ENCODE data around the gene LATS2.

DNA sequence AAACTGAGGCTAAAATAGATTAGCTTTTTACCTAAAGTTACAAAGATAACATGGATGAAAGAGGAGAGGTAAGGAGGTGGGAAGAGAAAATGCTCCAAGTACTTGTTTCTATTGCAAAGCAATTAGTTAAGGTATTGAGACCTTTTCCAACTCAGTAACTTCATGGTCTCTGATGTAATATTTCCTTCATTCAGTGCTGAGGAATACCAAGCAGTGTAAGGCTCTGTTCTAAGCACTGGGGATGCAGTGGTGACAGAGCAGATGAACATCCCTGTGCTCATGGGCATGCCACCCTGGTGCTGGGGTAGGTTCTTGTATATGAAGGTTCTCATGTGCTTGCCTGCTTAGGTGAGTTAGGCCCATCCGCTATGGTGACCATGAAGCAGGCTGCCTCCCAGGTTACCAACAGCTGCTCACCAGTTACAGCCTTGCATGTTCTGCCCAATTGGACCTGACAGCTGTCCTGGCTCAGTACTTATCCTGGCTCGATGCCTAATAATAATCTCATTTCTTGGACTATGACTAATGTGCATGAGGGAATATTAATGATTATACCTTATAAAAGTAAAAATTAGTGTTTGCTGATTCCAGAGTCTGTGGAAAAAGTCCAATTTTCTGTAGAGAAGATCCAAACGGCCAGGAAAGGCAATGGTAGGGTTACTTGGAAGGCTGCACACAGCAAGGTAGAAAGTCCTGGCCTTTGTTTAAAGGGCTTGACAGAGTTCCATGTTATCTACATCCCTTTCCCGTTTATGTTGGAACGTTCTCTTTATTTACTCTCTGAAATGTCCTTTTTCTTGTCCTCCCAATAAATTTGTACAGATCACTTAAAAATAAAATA is 48.3 kb downstream of the LATS2 start:
- TF ChIP-seq POLR2A (IDR thresholded peaks at IDR 0.05) (no peak), CTCF (IDR thresholded peaks at IDR 0.05) (no peak)

Measured in esophagus squamous epithelium (tissue), 4 donors.